ENCODE measurements around the gene ARSK. TPM values are rescaled to one million over a fixed set of nuclear protein-coding genes. Genes with fewer than 3 reads are reported as not detected.

Gene ARSK, protein sequence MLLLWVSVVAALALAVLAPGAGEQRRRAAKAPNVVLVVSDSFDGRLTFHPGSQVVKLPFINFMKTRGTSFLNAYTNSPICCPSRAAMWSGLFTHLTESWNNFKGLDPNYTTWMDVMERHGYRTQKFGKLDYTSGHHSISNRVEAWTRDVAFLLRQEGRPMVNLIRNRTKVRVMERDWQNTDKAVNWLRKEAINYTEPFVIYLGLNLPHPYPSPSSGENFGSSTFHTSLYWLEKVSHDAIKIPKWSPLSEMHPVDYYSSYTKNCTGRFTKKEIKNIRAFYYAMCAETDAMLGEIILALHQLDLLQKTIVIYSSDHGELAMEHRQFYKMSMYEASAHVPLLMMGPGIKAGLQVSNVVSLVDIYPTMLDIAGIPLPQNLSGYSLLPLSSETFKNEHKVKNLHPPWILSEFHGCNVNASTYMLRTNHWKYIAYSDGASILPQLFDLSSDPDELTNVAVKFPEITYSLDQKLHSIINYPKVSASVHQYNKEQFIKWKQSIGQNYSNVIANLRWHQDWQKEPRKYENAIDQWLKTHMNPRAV
- 9.1 TPM for total RNA-seq

- H3K27ac ChIP-seq = peak within 1 kb of the TSS; percentile 81
- DNase-seq (ENCODE audit: extremely low spot score in 2 of 2) = peak; percentile 97 to 99
- intact Hi-C loops (cut with DNase I) = loop anchor here (10.0 kb wide), 1 partner anchor 70 kb away; the partner anchor contains the start of gene GPR150
- peaks cover 28% of the 10 kb centered on the region for H3K4me1 ChIP-seq
- TF ChIP-seq CTCF (IDR thresholded peaks at IDR 0.05) (peak in 1 of 3 experiments; percentile 31), POLR2AphosphoS5 (IDR thresholded peaks at IDR 0.05; ENCODE audit: insufficient read depth in 1 of 2, low read depth in 1 of 2) (peak; percentile 96 to 99), POLR2A (IDR thresholded peaks at IDR 0.05) (peak in 1 of 2 donors; percentile 72)
- H3K9me3 ChIP-seq = no peaks in the 10 kb centered on the region
- peak within 1 kb of the TSS; percentile 69 to 77 for H3K4me3 ChIP-seq
- H3K36me3 ChIP-seq = no peaks in the 10 kb centered on the region
- H3K27me3 ChIP-seq = no peaks in the 10 kb centered on the region
Measured at GRCh38 chr5:95554647-95555548, at the start of gene ARSK, which contains the start of gene SKIC3. Gene ARSK (plus strand): TSS chr5:95555101. CDS start chr5:95555279, 178 bp downstream. Gene SKIC3 (minus strand): TSS chr5:95554977. CDS start chr5:95547150, 7,827 bp downstream.

- peaks cover 0 to 71% of the 10 kb centered on the region in 2 donors for H3K36me3 ChIP-seq
- H3K4me3 ChIP-seq = no peak overlapping the region
- no peak overlapping the region for H3K27ac ChIP-seq
- no peaks in the 10 kb centered on the region for H3K27me3 ChIP-seq
- H3K9me3 ChIP-seq = no peaks in the 10 kb centered on the region
- no peak for TF ChIP-seq POLR2AphosphoS5 (IDR thresholded peaks at IDR 0.05; ENCODE audit: insufficient read depth in 1 of 2, low read depth in 1 of 2)
- no peak for TF ChIP-seq CTCF (IDR thresholded peaks at IDR 0.05)
- TF ChIP-seq POLR2A (IDR thresholded peaks at IDR 0.05) = no peak
- intact Hi-C loops (cut with DNase I) = no loop called here
- DNase-seq (ENCODE audit: extremely low spot score in 2 of 2) = no peak
- H3K4me1 ChIP-seq = no peaks in the 10 kb centered on the region
Measured at GRCh38 chr5:95508550-95508949, 46.4 kb upstream of the ARSK start.

- no peak for DNase-seq (ENCODE audit: extremely low spot score in 2 of 2)
- Histone ChIP-seq H3K9me3 (no peaks in the 10 kb centered on the region), H3K36me3 (peaks cover 0 to 72% of the 10 kb centered on the region in 2 donors), H3K27ac (no peak overlapping the region), H3K4me1 (no peaks in the 10 kb centered on the region), H3K27me3 (no peaks in the 10 kb centered on the region), H3K4me3 (no peak overlapping the region)
- TF ChIP-seq CTCF (IDR thresholded peaks at IDR 0.05) (no peak), POLR2A (IDR thresholded peaks at IDR 0.05) (no peak), POLR2AphosphoS5 (IDR thresholded peaks at IDR 0.05; ENCODE audit: insufficient read depth in 1 of 2, low read depth in 1 of 2) (no peak)
- intact Hi-C loops (cut with DNase I) = no loop called here
Measured at GRCh38 chr5:95511606-95512005, 43.3 kb upstream of the ARSK start.

GRCh38 chr5:95518417-95518816 is 36.5 kb upstream of the ARSK start:
- H3K36me3 ChIP-seq = peaks cover 0 to 51% of the 10 kb centered on the region in 2 donors
- DNase-seq (ENCODE audit: extremely low spot score in 2 of 2) = no peak
- no peak overlapping the region for H3K27ac ChIP-seq
- H3K9me3 ChIP-seq = no peaks in the 10 kb centered on the region
- TF ChIP-seq POLR2AphosphoS5 (IDR thresholded peaks at IDR 0.05; ENCODE audit: insufficient read depth in 1 of 2, low read depth in 1 of 2) = no peak
- no peak for TF ChIP-seq POLR2A (IDR thresholded peaks at IDR 0.05)
- no peak for TF ChIP-seq CTCF (IDR thresholded peaks at IDR 0.05)
- H3K27me3 ChIP-seq = no peaks in the 10 kb centered on the region
- H3K4me3 ChIP-seq = no peak overlapping the region
- intact Hi-C loops (cut with DNase I) = no loop called here
- no peaks in the 10 kb centered on the region for H3K4me1 ChIP-seq
